ENCODE data around the gene CUX1. TPM values are rescaled to one million over a fixed set of nuclear protein-coding genes. Genes with fewer than 3 reads are reported as not detected.
A peak's percentile ranks its signal among the peaks of the same experiment; 100 is the strongest.

Gene CUX1
- total RNA-seq, 1 donor from 2014 or later = 50.6 TPM

GRCh38 chr7:102258749-102259107 lies 441.3 kb downstream of the CUX1 start:
- Histone ChIP-seq H3K4me3 (ENCODE audit: insufficient read depth, low read depth, low read length) (no peak overlapping the region), H3K4me1 (ENCODE audit: insufficient read depth, low read length) (peaks cover 3% of the 10 kb centered on the region), H3K36me3 (ENCODE audit: insufficient read depth, low read length) (no peaks in the 10 kb centered on the region), H3K27ac (ENCODE audit: low read depth, low read length) (no peak overlapping the region), H3K9me3 (ENCODE audit: insufficient read depth, low read depth, low read length) (no peaks in the 10 kb centered on the region), H3K27me3 (ENCODE audit: insufficient read depth, low read length) (no peaks in the 10 kb centered on the region), H3K9ac (ENCODE audit: low read length) (no peak overlapping the region), H4K20me1 (ENCODE audit: insufficient read depth, low read length) (no peaks in the 10 kb centered on the region), H3K79me2 (ENCODE audit: insufficient read depth, low read length) (no peaks in the 10 kb centered on the region), H2AFZ (ENCODE audit: low read depth, low read length) (no peak overlapping the region), H3K4me2 (ENCODE audit: low read length) (no peak overlapping the region)
- no peaks in the 10 kb centered on the region for H3K9me3 Mint-ChIP-seq (ENCODE audit: unreplicated experiment)
- H3K4me3 Mint-ChIP-seq (ENCODE audit: unreplicated experiment) = peak overlapping the region; percentile 6
- peaks cover 5% of the 10 kb centered on the region for H3K36me3 Mint-ChIP-seq (ENCODE audit: low read depth, unreplicated experiment)
- DNase-seq (ENCODE audit: low read depth) (peak; percentile 48), FAIRE-seq (no peak)
- H3K27me3 Mint-ChIP-seq (ENCODE audit: low read depth, unreplicated experiment) = no peaks in the 10 kb centered on the region
- TF ChIP-seq CTCF (IDR thresholded peaks at IDR 0.05; ENCODE audit: insufficient read depth, low read depth, low read length) = no peak
- no peak for TF ChIP-seq EZH2 (IDR thresholded peaks at IDR 0.05; ENCODE audit: insufficient read depth, low read length)
- no peak overlapping the region for H3K27ac Mint-ChIP-seq (ENCODE audit: unreplicated experiment)
- H3K4me1 Mint-ChIP-seq (ENCODE audit: low read depth, unreplicated experiment) = no peaks in the 10 kb centered on the region

- no peak overlapping the region for H3K9ac ChIP-seq (ENCODE audit: low read length)
- DNase-seq (ENCODE audit: low read depth) = peak; percentile 44
- Mint-ChIP-seq H3K36me3 (ENCODE audit: low read depth, unreplicated experiment) (no peaks in the 10 kb centered on the region), H3K27ac (ENCODE audit: unreplicated experiment) (no peak overlapping the region), H3K9me3 (ENCODE audit: unreplicated experiment) (no peaks in the 10 kb centered on the region), H3K4me1 (ENCODE audit: low read depth, unreplicated experiment) (peaks cover 1% of the 10 kb centered on the region), H3K4me3 (ENCODE audit: unreplicated experiment) (no peak overlapping the region), H3K27me3 (ENCODE audit: low read depth, unreplicated experiment) (no peaks in the 10 kb centered on the region)
- no peaks in the 10 kb centered on the region for H3K9me3 ChIP-seq (ENCODE audit: insufficient read depth, low read depth, low read length)
- peaks cover 10% of the 10 kb centered on the region for H3K4me1 ChIP-seq (ENCODE audit: insufficient read depth, low read length)
- TF ChIP-seq EZH2 (IDR thresholded peaks at IDR 0.05; ENCODE audit: insufficient read depth, low read length) = no peak
- TF ChIP-seq CTCF (IDR thresholded peaks at IDR 0.05; ENCODE audit: insufficient read depth, low read depth, low read length) = no peak
- no peaks in the 10 kb centered on the region for H3K79me2 ChIP-seq (ENCODE audit: insufficient read depth, low read length)
- no peak overlapping the region for H3K4me2 ChIP-seq (ENCODE audit: low read length)
- no peaks in the 10 kb centered on the region for H3K27me3 ChIP-seq (ENCODE audit: insufficient read depth, low read length)
- no peak for FAIRE-seq
- no peak overlapping the region for H3K4me3 ChIP-seq (ENCODE audit: insufficient read depth, low read depth, low read length)
- H2AFZ ChIP-seq (ENCODE audit: low read depth, low read length) = no peak overlapping the region
- H3K36me3 ChIP-seq (ENCODE audit: insufficient read depth, low read length) = no peaks in the 10 kb centered on the region
- no peaks in the 10 kb centered on the region for H4K20me1 ChIP-seq (ENCODE audit: insufficient read depth, low read length)
- no peak overlapping the region for H3K27ac ChIP-seq (ENCODE audit: low read depth, low read length)
Measured at GRCh38 chr7:102260856-102261255, 443.4 kb downstream of the CUX1 start.

GRCh38 chr7:102261451-102261850 lies 444.0 kb downstream of the CUX1 start:
- peaks cover 4% of the 10 kb centered on the region for H3K27me3 Mint-ChIP-seq (ENCODE audit: low read depth, unreplicated experiment)
- no peak overlapping the region for H3K4me3 ChIP-seq (ENCODE audit: insufficient read depth, low read depth, low read length)
- no peak for TF ChIP-seq CTCF (IDR thresholded peaks at IDR 0.05; ENCODE audit: insufficient read depth, low read depth, low read length)
- TF ChIP-seq EZH2 (IDR thresholded peaks at IDR 0.05; ENCODE audit: insufficient read depth, low read length) = no peak
- no peak overlapping the region for H3K4me3 Mint-ChIP-seq (ENCODE audit: unreplicated experiment)
- H3K4me1 Mint-ChIP-seq (ENCODE audit: low read depth, unreplicated experiment) = peaks cover 1% of the 10 kb centered on the region
- H4K20me1 ChIP-seq (ENCODE audit: insufficient read depth, low read length) = no peaks in the 10 kb centered on the region
- H3K27ac Mint-ChIP-seq (ENCODE audit: unreplicated experiment) = no peak overlapping the region
- no peak overlapping the region for H3K4me2 ChIP-seq (ENCODE audit: low read length)
- no peaks in the 10 kb centered on the region for H3K36me3 Mint-ChIP-seq (ENCODE audit: low read depth, unreplicated experiment)
- DNase-seq (ENCODE audit: low read depth) (no peak), FAIRE-seq (no peak)
- no peaks in the 10 kb centered on the region for H3K9me3 ChIP-seq (ENCODE audit: insufficient read depth, low read depth, low read length)
- no peak overlapping the region for H3K27ac ChIP-seq (ENCODE audit: low read depth, low read length)
- H3K27me3 ChIP-seq (ENCODE audit: insufficient read depth, low read length) = no peaks in the 10 kb centered on the region
- H3K36me3 ChIP-seq (ENCODE audit: insufficient read depth, low read length) = no peaks in the 10 kb centered on the region
- no peak overlapping the region for H3K9ac ChIP-seq (ENCODE audit: low read length)
- peaks cover 10% of the 10 kb centered on the region for H3K4me1 ChIP-seq (ENCODE audit: insufficient read depth, low read length)
- no peak overlapping the region for H2AFZ ChIP-seq (ENCODE audit: low read depth, low read length)
- H3K79me2 ChIP-seq (ENCODE audit: insufficient read depth, low read length) = no peaks in the 10 kb centered on the region
- peaks cover 2% of the 10 kb centered on the region for H3K9me3 Mint-ChIP-seq (ENCODE audit: unreplicated experiment)

Data from astrocyte (in vitro differentiated cells and primary cell).